ENCODE measurements around the gene DUSP22. TPM values are rescaled to one million over a fixed set of nuclear protein-coding genes. Genes with fewer than 3 reads are reported as not detected.

DUSP22 gene
- total RNA-seq, 1 donor = 37.7 TPM

DNA sequence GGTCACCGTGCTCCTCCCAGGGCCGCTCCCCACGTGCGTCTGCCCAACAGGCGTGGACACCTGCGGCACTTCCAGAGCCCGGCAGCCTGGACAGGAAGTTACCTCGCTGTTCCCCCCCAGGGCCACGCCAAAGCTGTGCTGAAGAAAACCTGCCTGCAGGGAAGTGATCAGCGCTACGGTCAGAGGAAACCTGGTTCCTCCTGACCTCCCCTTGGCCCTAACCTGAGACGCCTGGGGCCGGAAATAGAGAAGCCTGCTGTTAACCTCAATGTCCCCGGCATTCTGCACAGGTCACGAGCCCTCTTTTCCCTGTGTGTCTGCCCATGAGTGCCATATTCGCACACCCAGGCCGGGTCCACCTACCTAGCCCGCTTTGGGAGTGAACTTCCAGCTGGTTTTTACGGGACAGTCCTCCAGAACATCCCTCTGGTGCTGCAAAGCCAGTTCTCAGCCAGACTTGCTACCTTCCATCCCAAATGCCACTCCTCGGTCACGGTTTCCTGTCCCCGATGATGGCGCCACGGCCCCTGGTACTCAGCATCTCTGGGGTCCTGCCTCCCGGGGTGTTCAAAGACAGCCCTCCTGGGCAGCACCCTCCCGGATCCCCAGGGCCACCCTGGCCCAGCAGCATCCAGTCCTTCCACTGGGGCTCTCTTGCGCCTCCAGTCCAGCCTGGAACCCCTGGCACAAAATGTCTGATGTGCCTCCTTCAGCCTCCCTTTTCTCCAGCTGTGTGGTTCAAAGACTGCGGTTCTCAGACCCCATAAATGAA, 87.3 kb downstream of the DUSP22 start:
- Histone ChIP-seq H3K4me1 (ENCODE audit: insufficient read depth, low read length) (peaks cover 38% of the 10 kb centered on the region), H3K27me3 (ENCODE audit: insufficient read depth, low read length) (no peaks in the 10 kb centered on the region), H3K4me3 (ENCODE audit: low read length) (no peak overlapping the region), H3K9me3 (ENCODE audit: low read depth, low read length) (no peaks in the 10 kb centered on the region)

- H3K9me3 ChIP-seq (ENCODE audit: low read depth, low read length) = no peaks in the 10 kb centered on the region
- H3K4me1 ChIP-seq (ENCODE audit: insufficient read depth, low read length) = peaks cover 39% of the 10 kb centered on the region
- no peaks in the 10 kb centered on the region for H3K27me3 ChIP-seq (ENCODE audit: insufficient read depth, low read length)
- H3K4me3 ChIP-seq (ENCODE audit: low read length) = no peak overlapping the region
Observed at GRCh38 chr6:380234-381218, 88.2 kb downstream of the DUSP22 start.

- Histone ChIP-seq H3K4me1 (ENCODE audit: insufficient read depth, low read length) (peaks cover 36% of the 10 kb centered on the region), H3K4me3 (ENCODE audit: low read length) (no peak overlapping the region), H3K27me3 (ENCODE audit: insufficient read depth, low read length) (no peaks in the 10 kb centered on the region), H3K9me3 (ENCODE audit: low read depth, low read length) (no peaks in the 10 kb centered on the region)
Observed at GRCh38 chr6:381742-382461, 89.6 kb downstream of the DUSP22 start.

DNA sequence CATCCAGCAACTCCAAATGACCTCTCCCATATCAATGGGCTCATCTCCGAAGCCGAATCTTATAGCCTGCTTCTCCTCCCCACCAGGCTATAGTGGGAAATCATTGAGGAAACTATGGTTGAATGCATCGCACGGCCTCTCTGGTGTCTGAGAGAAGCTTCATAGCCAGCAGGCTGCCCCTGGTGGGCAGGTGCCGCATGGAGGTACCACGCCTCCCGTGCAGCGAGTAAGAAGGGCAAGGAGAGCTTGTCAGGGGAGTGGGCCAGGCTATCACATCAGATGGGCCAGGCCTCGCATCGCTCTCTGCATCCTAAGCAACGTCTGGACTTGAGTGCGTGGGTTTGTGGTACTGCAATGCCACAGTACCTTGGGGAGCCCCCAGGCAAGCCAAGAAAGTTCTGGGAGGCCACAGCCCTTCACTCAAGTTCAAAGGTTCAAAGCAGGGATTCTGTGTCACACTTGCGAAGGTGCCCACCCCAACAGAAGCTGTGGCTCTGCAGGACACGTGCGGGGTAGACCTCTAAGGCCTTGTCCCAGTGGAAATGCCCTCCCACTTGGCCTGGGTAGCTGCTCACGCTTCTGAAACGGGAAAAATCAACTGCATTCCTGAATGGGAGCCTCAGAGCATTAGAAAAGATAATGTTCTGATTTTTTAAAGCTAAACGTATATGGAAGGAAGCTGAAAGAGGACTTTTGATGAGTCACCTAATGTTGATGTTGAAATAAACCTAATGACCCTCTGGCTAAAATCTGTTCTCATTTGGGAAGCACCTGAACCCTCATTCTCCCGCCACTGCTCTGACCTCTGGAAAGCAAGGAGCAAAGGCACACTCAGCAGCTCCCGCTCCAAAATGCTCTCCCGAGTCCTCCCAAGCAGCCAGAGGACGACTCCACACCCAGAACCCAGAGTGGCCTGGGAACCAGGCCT, 90.9 kb downstream of the DUSP22 start:
- no peaks in the 10 kb centered on the region for H3K9me3 ChIP-seq (ENCODE audit: low read depth, low read length)
- H3K27me3 ChIP-seq (ENCODE audit: insufficient read depth, low read length) = peaks cover 3% of the 10 kb centered on the region
- no peak overlapping the region for H3K4me3 ChIP-seq (ENCODE audit: low read length)
- H3K4me1 ChIP-seq (ENCODE audit: insufficient read depth, low read length) = peaks cover 32% of the 10 kb centered on the region

DNA sequence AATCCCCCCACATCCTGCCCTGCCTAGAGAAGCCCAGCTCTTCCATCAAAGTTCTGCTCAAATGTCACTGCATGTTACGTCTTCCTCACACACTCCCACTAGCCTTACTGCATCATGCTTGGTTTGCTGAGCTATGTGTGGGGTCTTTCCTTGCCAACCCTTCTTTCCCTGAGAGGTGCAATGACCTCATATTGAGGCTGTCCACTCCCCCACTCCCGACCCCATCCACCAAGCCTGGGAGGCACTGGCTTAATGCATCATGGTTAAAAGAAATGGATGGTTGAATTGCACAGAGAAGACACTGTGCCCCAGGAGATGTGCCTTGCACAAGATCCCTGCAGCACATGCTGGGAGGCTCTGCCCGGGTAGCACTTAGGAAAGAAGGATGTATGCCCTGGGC, 91.6 kb downstream of the DUSP22 start:
- Histone ChIP-seq H3K4me1 (ENCODE audit: insufficient read depth, low read length) (peaks cover 31% of the 10 kb centered on the region), H3K9me3 (ENCODE audit: low read depth, low read length) (no peaks in the 10 kb centered on the region), H3K4me3 (ENCODE audit: low read length) (no peak overlapping the region), H3K27me3 (ENCODE audit: insufficient read depth, low read length) (peaks cover 3% of the 10 kb centered on the region)

GRCh38 chr6:384898-385297, 92.6 kb downstream of the DUSP22 start:
- Histone ChIP-seq H3K27me3 (ENCODE audit: insufficient read depth, low read length) (peaks cover 10% of the 10 kb centered on the region), H3K4me1 (ENCODE audit: insufficient read depth, low read length) (peaks cover 21% of the 10 kb centered on the region), H3K4me3 (ENCODE audit: low read length) (no peak overlapping the region)

GRCh38 chr6:385614-386013, 93.3 kb downstream of the DUSP22 start:
- Histone ChIP-seq H3K27me3 (ENCODE audit: insufficient read depth, low read length) (peaks cover 17% of the 10 kb centered on the region), H3K9me3 (ENCODE audit: low read depth, low read length) (no peaks in the 10 kb centered on the region), H3K4me1 (ENCODE audit: insufficient read depth, low read length) (peaks cover 24% of the 10 kb centered on the region), H3K4me3 (ENCODE audit: low read length) (no peak overlapping the region)

More at GRCh38 chr6:384898-385297, 92.6 kb downstream of the DUSP22 start:
- H3K9me3 ChIP-seq (ENCODE audit: low read depth, low read length) = no peaks in the 10 kb centered on the region

DNA sequence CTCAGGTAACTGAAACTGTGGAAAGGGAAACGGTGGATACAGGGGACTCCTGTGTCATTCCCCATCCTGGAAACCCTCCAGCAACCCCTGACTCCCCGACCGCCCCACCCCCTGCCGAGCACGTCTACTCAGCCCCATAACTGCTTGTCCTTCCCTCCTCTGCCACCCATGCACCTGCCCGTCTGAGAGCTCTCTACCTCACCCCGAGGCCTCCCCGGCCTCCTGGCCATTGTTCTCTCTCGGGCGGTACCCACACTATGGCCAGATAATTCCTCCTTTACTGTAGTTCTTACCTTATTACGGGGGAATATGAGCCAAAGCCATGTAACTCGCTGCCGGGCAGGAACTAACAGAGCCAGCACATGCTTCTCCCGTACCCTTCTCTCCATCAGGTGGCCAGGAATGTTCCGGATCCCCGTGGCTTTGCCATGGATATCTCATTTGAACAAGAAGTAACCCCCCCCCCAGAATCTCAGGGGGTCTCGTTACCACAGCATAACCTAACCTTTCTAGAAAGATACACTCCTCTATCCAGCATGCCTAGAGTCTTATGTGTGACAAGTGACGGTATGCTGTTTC, 94.5 kb downstream of the DUSP22 start:
- H3K4me1 ChIP-seq (ENCODE audit: insufficient read depth, low read length) = peaks cover 32% of the 10 kb centered on the region
- no peaks in the 10 kb centered on the region for H3K9me3 ChIP-seq (ENCODE audit: low read depth, low read length)
- no peak overlapping the region for H3K4me3 ChIP-seq (ENCODE audit: low read length)
- peaks cover 22% of the 10 kb centered on the region for H3K27me3 ChIP-seq (ENCODE audit: insufficient read depth, low read length)

- Histone ChIP-seq H3K27me3 (ENCODE audit: insufficient read depth, low read length) (peaks cover 24% of the 10 kb centered on the region), H3K9me3 (ENCODE audit: low read depth, low read length) (no peaks in the 10 kb centered on the region), H3K4me1 (ENCODE audit: insufficient read depth, low read length) (peaks cover 37% of the 10 kb centered on the region), H3K4me3 (ENCODE audit: low read length) (no peak overlapping the region)
Observed at GRCh38 chr6:387293-387741, 95.0 kb downstream of the DUSP22 start.

DNA sequence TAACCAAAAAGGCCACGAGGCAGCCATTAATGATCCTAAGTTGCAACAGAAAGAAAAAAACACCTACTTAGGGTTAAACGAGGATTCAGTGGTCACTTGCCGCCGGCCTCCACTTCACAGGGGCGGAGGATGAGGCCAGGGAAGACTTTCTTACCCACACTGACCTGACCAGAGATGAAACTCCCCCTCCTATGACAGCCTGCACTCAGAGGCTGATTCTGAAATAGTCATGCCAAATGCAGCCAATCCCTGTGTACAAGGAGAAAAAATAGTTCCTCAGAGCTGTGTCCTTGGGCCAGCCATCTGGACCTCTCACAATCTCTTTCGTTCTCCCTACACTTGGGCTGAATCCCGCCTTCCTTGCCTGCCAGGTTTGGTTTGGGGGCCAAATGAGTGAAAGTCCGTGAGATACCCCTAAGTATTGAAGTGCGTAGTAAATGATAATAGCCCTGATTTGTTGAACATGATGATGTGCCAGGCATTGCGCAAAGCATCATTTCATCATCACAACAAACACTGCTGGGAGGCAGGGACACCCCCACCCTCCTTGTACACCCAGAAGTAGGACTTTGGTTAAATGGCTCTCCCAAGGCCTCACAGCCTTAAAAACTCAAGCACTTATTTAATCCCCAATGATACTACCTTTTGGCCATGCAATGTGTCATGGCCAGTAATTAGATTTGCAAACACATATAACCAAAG, 96.1 kb downstream of the DUSP22 start:
- H3K4me3 ChIP-seq (ENCODE audit: low read length) = no peak overlapping the region
- H3K27me3 ChIP-seq (ENCODE audit: insufficient read depth, low read length) = peaks cover 28% of the 10 kb centered on the region
- peaks cover 45% of the 10 kb centered on the region for H3K4me1 ChIP-seq (ENCODE audit: insufficient read depth, low read length)
- no peaks in the 10 kb centered on the region for H3K9me3 ChIP-seq (ENCODE audit: low read depth, low read length)

DNA sequence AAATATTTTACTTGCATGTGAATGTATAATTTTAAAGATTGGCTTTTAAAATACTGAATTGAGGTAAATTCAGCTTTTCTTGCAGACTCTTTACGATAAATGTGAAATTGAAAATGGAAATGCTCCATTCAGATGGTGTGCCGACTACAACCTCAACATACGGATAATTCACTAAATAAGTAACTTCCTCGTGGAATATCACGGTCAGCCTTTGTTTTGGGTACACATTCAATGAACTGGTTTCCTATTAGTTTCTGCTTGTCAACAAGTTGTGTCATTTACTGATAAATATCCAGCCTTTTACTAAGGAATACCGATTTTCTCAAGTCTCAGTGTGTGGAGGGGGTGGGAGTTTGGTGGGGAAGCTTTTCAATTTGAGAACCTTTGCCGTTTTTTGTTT, 96.9 kb downstream of the DUSP22 start:
- Histone ChIP-seq H3K4me3 (ENCODE audit: low read length) (no peak overlapping the region), H3K27me3 (ENCODE audit: insufficient read depth, low read length) (peaks cover 35% of the 10 kb centered on the region), H3K4me1 (ENCODE audit: insufficient read depth, low read length) (peaks cover 46% of the 10 kb centered on the region), H3K9me3 (ENCODE audit: low read depth, low read length) (no peaks in the 10 kb centered on the region)

GRCh38 chr6:389622-390021, 97.3 kb downstream of the DUSP22 start:
- H3K4me1 ChIP-seq (ENCODE audit: insufficient read depth, low read length) = peaks cover 44% of the 10 kb centered on the region
- H3K9me3 ChIP-seq (ENCODE audit: low read depth, low read length) = no peaks in the 10 kb centered on the region
- no peak overlapping the region for H3K4me3 ChIP-seq (ENCODE audit: low read length)
- H3K27me3 ChIP-seq (ENCODE audit: insufficient read depth, low read length) = peaks cover 40% of the 10 kb centered on the region

DNA sequence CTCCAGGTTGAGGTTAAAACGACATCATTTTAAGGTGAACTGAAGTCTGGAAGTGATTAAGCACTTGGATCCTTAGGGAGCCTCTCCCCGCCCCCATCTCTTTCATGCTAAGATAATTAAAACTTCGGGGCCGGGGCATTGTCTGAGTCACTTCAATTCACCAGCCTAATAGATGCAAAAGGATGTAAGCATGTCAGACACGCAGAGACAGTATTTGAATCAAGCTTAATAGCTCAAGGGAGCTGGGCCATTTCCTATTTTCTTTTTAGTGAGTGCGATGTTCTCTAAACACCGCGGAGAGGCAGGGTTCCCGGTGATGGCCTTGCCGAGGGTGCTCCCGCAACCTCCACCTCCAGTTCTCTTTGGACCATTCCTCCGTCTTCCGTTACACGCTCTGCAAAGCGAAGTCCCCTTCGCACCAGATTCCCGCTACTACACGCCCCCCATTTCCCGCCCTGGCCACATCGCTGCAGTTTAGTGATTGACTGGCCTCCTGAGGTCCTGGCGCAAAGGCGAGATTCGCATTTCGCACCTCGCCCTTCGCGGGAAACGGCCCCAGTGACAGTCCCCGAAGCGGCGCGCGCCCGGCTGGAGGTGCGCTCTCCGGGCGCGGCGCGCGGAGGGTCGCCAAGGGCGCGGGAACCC, 98.7 kb downstream of the DUSP22 start:
- Histone ChIP-seq H3K4me1 (ENCODE audit: insufficient read depth, low read length) (peaks cover 44% of the 10 kb centered on the region), H3K9me3 (ENCODE audit: low read depth, low read length) (no peaks in the 10 kb centered on the region), H3K27me3 (ENCODE audit: insufficient read depth, low read length) (peaks cover 45% of the 10 kb centered on the region), H3K4me3 (ENCODE audit: low read length) (peak overlapping the region; percentile 65)

All from mononuclear cell (primary cell).